Stimulated activated CD8-positive, alpha-beta memory T cell treated with anti-CD3 and anti-CD28 coated beads, Interleukin-4, amount 100 ng/mL, for 48 hours (primary cell): ENCODE data around the gene PCNX4.

Source experiments
- DNase-seq: peaks from one replicate; pipeline ENCODE4 v3.0.0-alpha.2; 2020

PCNX4 gene

DNA sequence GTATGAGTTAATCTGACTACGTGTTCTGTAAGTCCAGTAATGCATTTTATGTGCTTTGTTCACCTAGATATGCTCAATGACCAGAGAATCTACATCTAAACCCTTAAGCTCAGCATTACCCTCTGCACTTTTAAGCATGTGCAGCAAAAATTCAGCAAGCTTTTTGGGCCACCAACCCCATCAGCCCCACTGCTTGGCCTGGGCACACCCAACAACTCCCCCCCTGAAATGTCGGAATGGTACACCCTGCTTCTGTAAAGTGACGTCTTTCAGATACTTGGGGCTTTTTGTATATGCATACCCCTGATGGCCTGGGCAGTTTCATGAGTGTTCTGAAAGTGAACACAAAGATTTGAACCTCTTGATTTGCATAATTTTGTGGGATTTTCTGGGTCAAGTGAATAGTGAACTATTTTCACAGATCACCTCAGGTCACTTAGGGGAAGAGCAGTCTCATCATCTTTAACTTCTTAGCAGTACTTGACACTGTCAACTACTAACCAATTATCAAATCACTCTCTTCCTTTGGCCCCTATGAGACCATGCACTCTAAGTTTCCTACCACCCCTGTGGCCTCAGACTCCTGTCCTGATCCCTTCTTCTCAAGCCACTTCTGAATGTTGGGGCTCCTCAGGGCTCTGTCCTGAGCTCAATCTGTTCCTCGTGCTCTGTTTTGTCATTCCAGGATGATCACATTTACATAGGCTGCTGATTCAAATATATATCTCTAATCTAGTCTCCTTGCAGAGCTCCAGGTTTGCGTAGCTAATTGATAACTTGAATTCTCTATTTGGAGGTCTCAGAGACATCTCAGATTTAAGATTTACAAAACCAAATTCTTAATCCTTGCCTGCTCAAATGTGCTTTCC, 121.0 kb downstream of the PCNX4 start:
- no peak for DNase-seq

DNA sequence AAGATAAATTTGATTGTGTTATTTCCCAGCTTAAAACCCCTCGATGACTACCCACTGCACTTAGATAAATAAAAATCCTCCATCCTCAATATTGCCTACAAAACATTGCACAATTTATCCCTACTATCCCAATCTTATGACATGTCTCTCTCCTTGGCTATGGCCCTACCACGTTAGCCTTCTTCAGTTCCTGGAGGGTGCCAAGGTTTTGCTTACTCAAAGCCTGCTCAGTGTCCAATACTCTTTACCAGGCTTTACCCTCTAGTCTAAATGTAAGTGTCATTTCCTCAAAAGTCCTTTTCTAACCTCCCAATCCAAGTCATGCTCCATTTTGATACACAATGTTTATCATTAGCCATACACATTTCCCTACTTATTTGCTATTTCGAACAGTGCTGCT, 122.3 kb downstream of the PCNX4 start:
- no peak for DNase-seq

DNA sequence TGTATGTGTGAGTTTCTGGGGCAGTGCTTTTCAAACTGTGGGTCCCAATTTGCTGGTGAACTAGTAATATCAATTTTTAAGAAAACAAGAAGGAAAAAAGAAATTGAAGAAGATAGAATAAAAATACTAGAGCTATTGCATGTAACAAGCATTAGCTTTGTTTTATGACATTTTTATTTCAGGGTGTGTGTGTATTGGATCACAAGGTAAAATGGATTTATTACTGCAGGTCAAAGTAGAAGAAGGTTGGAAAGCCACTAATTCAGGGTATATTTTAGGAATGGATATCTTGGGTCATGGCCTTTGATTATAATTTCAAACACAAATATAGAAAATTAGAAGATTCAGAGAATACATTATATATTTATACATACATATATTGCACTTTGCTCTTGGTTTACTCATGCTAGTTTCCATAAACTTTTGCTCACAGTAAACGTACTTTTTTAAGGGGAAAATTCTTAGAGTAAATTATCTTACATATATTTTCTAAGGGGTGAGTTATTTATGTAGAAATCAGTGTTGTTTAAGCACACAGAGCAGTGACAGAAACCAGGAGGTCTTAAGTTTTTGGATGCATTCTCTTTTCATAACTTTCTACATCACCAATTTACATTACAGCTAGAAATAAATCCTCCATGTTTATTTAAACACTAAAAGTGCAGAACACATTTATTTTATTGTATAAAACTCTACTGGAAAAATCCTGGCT, 122.8 kb downstream of the PCNX4 start:
- DNase-seq: no peak

DNA sequence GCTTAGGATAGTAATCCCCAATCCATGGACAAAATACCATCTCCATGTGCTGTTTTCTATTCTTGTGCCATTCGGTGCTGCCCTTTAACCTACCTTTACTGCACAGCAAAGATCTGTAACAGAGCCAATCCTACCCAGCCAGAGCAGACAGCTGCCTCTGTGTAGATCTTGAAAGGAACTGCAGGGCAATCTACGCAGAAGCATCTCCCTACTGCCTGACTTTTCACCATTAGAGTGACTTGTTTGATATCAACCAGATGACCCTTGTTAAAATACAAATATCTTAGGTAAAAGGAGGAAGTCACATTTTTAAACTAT, 123.4 kb downstream of the PCNX4 start:
- no peak for DNase-seq

DNA sequence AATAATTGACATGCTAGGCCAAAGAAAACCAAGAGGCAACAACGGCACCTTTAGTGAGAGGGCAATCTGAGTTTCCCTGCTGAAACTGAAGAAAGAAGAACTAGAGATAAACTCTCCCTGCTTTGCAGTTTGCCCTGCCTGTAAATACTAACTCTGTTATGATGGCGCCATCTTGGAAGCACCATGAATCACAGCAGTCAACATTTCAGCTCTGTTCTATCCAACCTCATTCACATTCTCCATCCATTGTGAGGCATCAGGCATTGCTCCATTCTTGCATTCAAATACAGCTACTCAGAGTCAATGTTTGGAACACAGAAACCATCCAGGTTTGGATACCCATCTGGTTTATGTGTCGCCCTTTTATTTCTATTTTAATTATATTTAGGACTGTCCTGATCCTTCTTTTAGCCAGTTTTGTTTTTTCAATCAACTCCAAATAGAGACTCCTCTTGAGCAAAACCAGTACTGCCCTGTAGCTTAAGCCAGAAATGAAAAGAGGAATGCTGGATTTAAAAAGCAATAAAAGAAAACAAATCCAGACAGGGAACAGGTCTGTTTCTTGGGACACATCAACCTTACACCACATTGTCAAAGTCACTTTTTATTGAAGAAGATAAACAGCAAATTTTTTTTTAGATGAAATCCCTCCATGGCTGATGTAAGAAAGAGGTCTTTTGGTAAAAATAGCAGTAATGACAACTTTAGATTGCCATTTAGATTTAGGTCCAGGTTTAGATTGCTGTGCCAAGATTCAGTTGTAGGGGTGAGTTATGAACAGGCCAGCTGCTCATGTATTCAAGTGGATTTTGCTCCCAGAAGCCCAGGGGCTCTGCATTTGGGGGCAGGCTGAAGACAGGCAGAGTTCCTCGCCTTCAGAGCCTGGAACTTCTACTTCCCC, 124.0 kb downstream of the PCNX4 start:
- DNase-seq: no peak

DNA sequence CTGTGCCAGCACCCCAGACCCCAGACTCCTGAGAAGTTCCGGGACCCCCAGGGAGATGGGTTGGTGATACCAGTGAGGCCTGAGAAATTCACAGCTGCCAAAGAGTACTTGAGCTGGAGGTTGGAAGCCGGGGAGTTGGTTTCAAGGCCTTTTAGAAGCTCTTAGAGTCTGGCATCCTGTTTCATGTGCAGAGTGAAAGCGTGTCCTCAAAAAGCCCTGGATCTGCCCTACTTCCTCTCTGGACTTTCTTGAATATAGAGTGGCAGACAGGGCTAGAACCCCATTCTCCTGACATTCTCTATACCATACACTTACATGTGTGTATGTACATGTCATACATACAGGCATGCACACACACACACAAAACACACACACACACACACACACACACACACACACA, 126.0 kb downstream of the PCNX4 start:
- no peak for DNase-seq
